Measurements from ENCODE around the gene TMEM117.

Gene TMEM117

DNA sequence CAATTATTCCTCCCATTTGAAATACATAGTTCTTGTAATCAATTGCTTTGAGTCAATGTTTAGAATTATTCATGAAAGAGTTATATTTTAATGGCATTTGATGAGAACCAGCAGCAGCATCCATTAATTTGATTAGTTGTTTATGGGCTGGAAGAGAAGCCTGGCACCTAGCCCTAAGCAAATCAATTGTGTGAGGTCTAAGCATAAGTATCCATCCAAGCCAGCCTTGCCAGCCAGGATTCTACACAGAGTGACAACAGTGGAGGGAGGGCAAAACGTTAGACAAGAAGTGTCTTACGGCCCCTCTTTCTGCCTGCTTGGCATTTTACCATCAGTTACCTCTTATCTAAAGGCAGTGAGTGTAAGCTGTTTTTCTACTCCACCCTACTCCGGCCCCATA, 561.8 kb downstream of the TMEM117 start:
- no peak for DNase-seq

GRCh38 chr12:44403185-44403584, 567.3 kb downstream of the TMEM117 start:
- DNase-seq, result peak; percentile 46

GRCh38 chr12:44405297-44405696, 569.4 kb downstream of the TMEM117 start:
- no peak for DNase-seq

DNA sequence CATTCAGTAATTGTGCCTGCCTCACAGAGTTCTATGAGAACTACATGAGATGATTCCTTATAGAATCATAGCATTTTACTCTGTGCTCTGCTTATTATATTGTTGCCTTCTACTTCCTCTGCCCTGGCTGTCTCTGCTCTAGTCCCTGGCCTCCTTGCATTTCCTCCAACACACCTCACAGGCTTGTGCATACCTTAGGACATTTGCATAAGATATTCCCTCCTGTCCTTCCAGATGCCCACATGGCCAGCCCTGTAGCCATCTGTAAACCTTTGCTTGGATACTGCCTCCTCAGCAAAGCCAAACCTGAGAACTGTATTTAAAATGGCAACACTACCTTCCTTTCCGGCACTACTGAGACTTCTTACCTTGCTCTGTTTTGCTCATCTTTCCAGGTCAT, 586.7 kb downstream of the TMEM117 start:
- no peak for DNase-seq

DNA sequence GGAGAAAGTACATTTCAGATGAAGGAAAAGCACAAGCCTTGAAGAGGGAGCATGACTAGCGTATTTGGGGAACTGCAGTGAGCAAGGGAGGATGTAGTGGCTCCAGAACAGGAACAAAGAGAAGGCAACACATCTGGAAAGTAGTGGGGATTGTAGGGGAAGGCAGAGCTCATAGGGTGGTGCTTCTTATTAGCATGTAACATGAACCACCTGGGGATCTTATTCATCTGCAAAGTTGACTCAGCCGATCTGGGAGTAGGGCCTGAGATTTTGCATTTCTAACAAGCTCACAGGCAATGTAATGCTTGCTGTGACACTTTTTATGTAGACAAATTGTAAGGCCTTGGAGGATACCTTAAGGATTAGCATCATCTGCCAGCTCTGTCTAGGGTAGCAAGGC, 592.9 kb downstream of the TMEM117 start:
- DNase-seq, result no peak

DNA sequence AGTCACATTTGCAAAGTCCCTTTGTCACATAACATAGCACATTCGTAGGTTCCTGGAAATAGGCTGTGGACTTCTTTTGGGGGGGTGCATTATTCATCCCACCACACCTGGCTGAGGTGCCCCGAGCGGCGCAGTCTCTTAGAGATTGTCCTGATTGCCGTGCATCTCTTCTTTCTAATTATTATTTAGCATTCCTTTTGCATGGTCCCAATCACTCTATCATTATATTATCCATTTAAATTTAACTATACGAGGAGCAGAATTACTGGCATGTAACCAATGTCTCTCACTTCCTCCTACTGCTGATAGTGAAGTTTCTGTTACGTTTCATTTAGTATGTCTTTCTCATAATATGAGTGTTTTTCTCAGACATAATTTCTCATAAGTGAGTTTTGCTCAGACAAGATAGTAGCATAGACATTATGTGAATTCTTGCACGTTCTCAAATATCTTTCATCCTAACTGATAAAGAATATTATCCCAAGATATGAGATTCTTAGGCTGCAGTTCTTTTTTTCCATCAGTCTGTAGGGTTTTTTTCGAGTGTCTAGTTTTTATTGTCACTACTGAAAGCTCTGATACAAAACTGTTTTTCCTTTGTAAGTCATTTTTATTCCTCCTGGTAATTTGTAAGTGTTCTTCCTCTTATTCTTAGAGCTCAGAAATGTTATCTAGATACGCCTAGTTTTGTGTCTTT, 595.9 kb downstream of the TMEM117 start:
- DNase-seq, result no peak

DNA sequence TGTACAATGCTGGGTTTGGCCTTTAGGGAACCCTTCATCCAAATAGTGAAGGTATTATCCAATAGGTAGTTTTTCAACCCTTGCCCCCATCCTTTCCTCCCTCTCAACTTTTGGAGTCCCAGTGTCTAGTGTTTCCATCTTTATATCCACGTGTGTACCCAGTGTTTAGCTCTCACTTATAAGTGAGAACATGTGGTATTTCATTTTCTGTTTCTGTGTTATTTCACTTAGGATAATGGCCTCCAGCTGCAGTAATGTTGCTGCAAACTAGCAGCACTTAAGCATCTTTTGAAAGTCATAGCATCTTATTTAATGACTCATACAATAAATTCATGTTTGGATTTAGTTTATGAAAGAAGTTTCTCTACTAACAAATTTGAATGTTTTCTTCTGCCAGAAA, 597.8 kb downstream of the TMEM117 start:
- DNase-seq, result no peak

DNA sequence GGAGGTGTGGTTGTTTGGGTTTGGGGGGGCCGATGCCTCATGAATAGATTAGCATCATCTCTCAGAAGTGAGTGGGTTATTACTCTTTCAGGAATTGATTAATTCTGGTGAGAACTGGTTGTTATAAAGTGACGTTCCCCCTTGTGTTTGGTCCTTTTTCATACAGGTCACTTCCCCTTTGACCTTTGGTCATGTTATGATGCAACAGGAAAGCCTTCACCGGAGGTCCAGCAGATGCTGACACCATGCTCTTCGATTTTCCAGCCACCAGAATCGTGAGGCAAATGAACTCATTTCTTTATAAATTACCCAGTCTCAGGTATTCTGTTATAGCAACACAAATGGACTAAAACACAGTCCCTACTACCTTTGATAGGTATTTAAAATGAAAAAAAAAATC, 600.9 kb downstream of the TMEM117 start:
- no peak for DNase-seq
